ENCODE measurements around the gene IFNA17. TPM values are rescaled to one million over a fixed set of nuclear protein-coding genes. Genes with fewer than 3 reads are reported as not detected.

Gene IFNA17
- total RNA-seq (2022) (not detected in 2 replicates), Bru-seq, nascent RNA (not detected), BruChase-seq, experiment 1, labeled RNA remaining after a 6-hour chase (not detected), BruChase-seq, experiment 2, labeled RNA remaining after a 2-hour chase (not detected)
- long read RNA-seq: 0 reads

GRCh38 chr9:21228122-21228521, at the start of gene IFNA17:
TSS of gene IFNA17 (minus strand) at chr9:21228222. CDS start at chr9:21228173, 49 bp downstream.
- TF ChIP-seq CTCF (IDR thresholded peaks at IDR 0.05; ENCODE audit: unreplicated experiment): no peak
- no peak within 1 kb of the TSS for H3K27ac Mint-ChIP-seq (ENCODE audit: unreplicated experiment)
- BruUV-seq (replicated peaks): no TSS peak
- H3K4me1 Mint-ChIP-seq (ENCODE audit: low read depth, unreplicated experiment): no peaks in the 10 kb centered on the region
- no peak for DNase-seq
- H3K27me3 Mint-ChIP-seq (ENCODE audit: unreplicated experiment): no peaks in the 10 kb centered on the region
- intact Hi-C loops (cut with micrococcal nuclease; ENCODE audit: unreplicated experiment): no loop called here
- H3K36me3 Mint-ChIP-seq (ENCODE audit: insufficient read depth, unreplicated experiment): no peaks in the 10 kb centered on the region
- no peak within 1 kb of the TSS for H3K4me3 Mint-ChIP-seq (ENCODE audit: low read depth, unreplicated experiment)
- CTCF ChIA-PET: no interaction called here
- H3K9me3 Mint-ChIP-seq (ENCODE audit: low read depth, unreplicated experiment): peaks cover 2% of the 10 kb centered on the region

- H3K4me1 Mint-ChIP-seq (ENCODE audit: low read depth, unreplicated experiment): no peaks in the 10 kb centered on the region
- no TSS peak for BruUV-seq (replicated peaks)
- H3K4me3 Mint-ChIP-seq (ENCODE audit: low read depth, unreplicated experiment): no peak overlapping the region
- CTCF ChIA-PET: no interaction called here
- peaks cover 23% of the 10 kb centered on the region for H3K27me3 Mint-ChIP-seq (ENCODE audit: unreplicated experiment)
- H3K36me3 Mint-ChIP-seq (ENCODE audit: insufficient read depth, unreplicated experiment): no peaks in the 10 kb centered on the region
- no peak overlapping the region for H3K27ac Mint-ChIP-seq (ENCODE audit: unreplicated experiment)
- no peak for DNase-seq
- peaks cover 2% of the 10 kb centered on the region for H3K9me3 Mint-ChIP-seq (ENCODE audit: low read depth, unreplicated experiment)
- no peak for TF ChIP-seq CTCF (IDR thresholded peaks at IDR 0.05; ENCODE audit: unreplicated experiment)
- intact Hi-C loops (cut with micrococcal nuclease; ENCODE audit: unreplicated experiment): no loop called here
Observed at GRCh38 chr9:21268347-21268657, 40.3 kb upstream of the IFNA17 start.

GRCh38 chr9:21267485-21268346, 39.7 kb upstream of the IFNA17 start:
- Mint-ChIP-seq H3K27me3 (ENCODE audit: unreplicated experiment) (peaks cover 23% of the 10 kb centered on the region), H3K36me3 (ENCODE audit: insufficient read depth, unreplicated experiment) (no peaks in the 10 kb centered on the region), H3K4me1 (ENCODE audit: low read depth, unreplicated experiment) (no peaks in the 10 kb centered on the region), H3K9me3 (ENCODE audit: low read depth, unreplicated experiment) (peaks cover 2% of the 10 kb centered on the region), H3K4me3 (ENCODE audit: low read depth, unreplicated experiment) (no peak overlapping the region), H3K27ac (ENCODE audit: unreplicated experiment) (no peak overlapping the region)
- intact Hi-C loops (cut with micrococcal nuclease; ENCODE audit: unreplicated experiment): no loop called here
- CTCF ChIA-PET: no interaction called here
- TF ChIP-seq CTCF (IDR thresholded peaks at IDR 0.05; ENCODE audit: unreplicated experiment): no peak
- BruUV-seq (replicated peaks): no TSS peak
- no peak for DNase-seq

GRCh38 chr9:21266733-21267484, 38.9 kb upstream of the IFNA17 start:
- no peak for DNase-seq
- no peaks in the 10 kb centered on the region for H3K4me1 Mint-ChIP-seq (ENCODE audit: low read depth, unreplicated experiment)
- no peaks in the 10 kb centered on the region for H3K36me3 Mint-ChIP-seq (ENCODE audit: insufficient read depth, unreplicated experiment)
- H3K27ac Mint-ChIP-seq (ENCODE audit: unreplicated experiment): no peak overlapping the region
- no peak for TF ChIP-seq CTCF (IDR thresholded peaks at IDR 0.05; ENCODE audit: unreplicated experiment)
- intact Hi-C loops (cut with micrococcal nuclease; ENCODE audit: unreplicated experiment): no loop called here
- peaks cover 23% of the 10 kb centered on the region for H3K27me3 Mint-ChIP-seq (ENCODE audit: unreplicated experiment)
- H3K4me3 Mint-ChIP-seq (ENCODE audit: low read depth, unreplicated experiment): no peak overlapping the region
- peaks cover 2% of the 10 kb centered on the region for H3K9me3 Mint-ChIP-seq (ENCODE audit: low read depth, unreplicated experiment)
- no TSS peak for BruUV-seq (replicated peaks)
- CTCF ChIA-PET: interaction anchor here (0.6 kb wide), 1 partner anchor 205 kb away, joined by 3 read pairs; no protein-coding TSS in a partner anchor
